Retinal pigment epithelial cell (primary cell): ENCODE measurements around the gene TTC8.

Source experiments
- DNase-seq: peaks from one replicate; pipeline ENCODE4 v3.0.0-alpha.2; 2010; ENCODE audit warnings: low read depth
- H3K4me3 ChIP-seq: 2 replicates; pipeline ENCODE4 v1.5.1; 2011; ENCODE audit warnings: mild to moderate bottlenecking, low read length, control low read depth, moderate library complexity
- CTCF ChIP-seq: conservative IDR thresholded peaks from 2 replicates; pipeline ENCODE4 v1.5.1; 2011; ENCODE audit warnings: low read depth, low read length, control low read depth, inconsistent platforms

TTC8 gene

GRCh38 chr14:88919502-88919901 lies 95.1 kb downstream of the TTC8 start:
- no peak for DNase-seq
- H3K4me3 ChIP-seq: no peak overlapping the region
- peak; percentile 27 for TF ChIP-seq CTCF
